Activated naive CD4-positive, alpha-beta T cell treated with Interleukin-2 at 50 U/mL for 16 hours (primary cell): Measurements from ENCODE around the gene TEX14.

ENCODE experiments used
- DNase-seq: peaks from one replicate; pipeline ENCODE4 v3.0.0-alpha.2; 2020

The TEX14 gene

GRCh38 chr17:58641887-58642311 lies 49.9 kb downstream of the TEX14 start:
- DNase-seq: no peak

GRCh38 chr17:58640202-58640601 lies 51.6 kb downstream of the TEX14 start:
- DNase-seq: no peak

GRCh38 chr17:58639681-58640080 lies 52.2 kb downstream of the TEX14 start:
- DNase-seq: no peak

GRCh38 chr17:58637011-58637570 lies 54.8 kb downstream of the TEX14 start:
- no peak for DNase-seq

- DNase-seq: no peak
These were observed 59.2 kb downstream of the TEX14 start for GRCh38 chr17:58632324-58633314.

GRCh38 chr17:58631523-58632323 lies 60.1 kb downstream of the TEX14 start:
- DNase-seq: peak; percentile 94

- peak; percentile 52 for DNase-seq
These were observed 60.8 kb downstream of the TEX14 start for GRCh38 chr17:58630883-58631522.

GRCh38 chr17:58626905-58627304 lies 64.9 kb downstream of the TEX14 start:
- DNase-seq: no peak

- no peak for DNase-seq
These were observed 67.1 kb downstream of the TEX14 start for GRCh38 chr17:58624751-58625150.

- DNase-seq: no peak
These were observed 70.7 kb downstream of the TEX14 start for GRCh38 chr17:58621174-58621573.

GRCh38 chr17:58618336-58618735 lies 73.5 kb downstream of the TEX14 start:
- no peak for DNase-seq

- no peak for DNase-seq
These were observed 74.3 kb downstream of the TEX14 start for GRCh38 chr17:58617563-58617962.

- DNase-seq: no peak
These were observed 75.8 kb downstream of the TEX14 start for GRCh38 chr17:58615768-58616659.

GRCh38 chr17:58614859-58615459 lies 76.9 kb downstream of the TEX14 start:
- DNase-seq: no peak

- no peak for DNase-seq
These were observed 80.5 kb downstream of the TEX14 start for GRCh38 chr17:58611331-58611730.

- no peak for DNase-seq
These were observed 84.9 kb downstream of the TEX14 start for GRCh38 chr17:58606934-58607333.

- no peak for DNase-seq
These were observed 85.9 kb downstream of the TEX14 start for GRCh38 chr17:58605986-58606385.

GRCh38 chr17:58605470-58605869 lies 86.4 kb downstream of the TEX14 start:
- no peak for DNase-seq

- no peak for DNase-seq
These were observed 89.9 kb downstream of the TEX14 start for GRCh38 chr17:58601976-58602375.

GRCh38 chr17:58597371-58597770 lies 94.5 kb downstream of the TEX14 start:
- no peak for DNase-seq

GRCh38 chr17:58595194-58595792 lies 96.6 kb downstream of the TEX14 start:
- DNase-seq: no peak
